ENCODE measurements around the gene NOL8. TPM values are rescaled to one million over a fixed set of nuclear protein-coding genes. Genes with fewer than 3 reads are reported as not detected.
A peak's percentile ranks its signal among the peaks of the same experiment; 100 is the strongest.

NOL8 gene
- total RNA-seq = 10 to 100 TPM; 20.4 to 40.8 (median 21.9) TPM

GRCh38 chr9:92325269-92325990, at the start of gene NOL8, which contains the start of gene CENPP:
Gene NOL8 (minus strand): TSS chr9:92325350. CDS start chr9:92324161, 1,189 bp downstream.
Gene CENPP (plus strand): TSS chr9:92325953.
- H3K4me3 ChIP-seq (ENCODE audit: low read depth, poor library complexity, severe bottlenecking) = peak within 1 kb of the TSS; percentile 68
- 0% methylated on average over 53 to 54 of the region's 55 CpGs for WGBS, 2 donors
- intact Hi-C loops (cut with DNase I; ENCODE audit: low total_unique reads) = loop anchor here (5.0 kb wide), 1 partner anchor 307 kb away; no protein-coding TSS in a partner anchor
- TF ChIP-seq CTCF (IDR thresholded peaks at IDR 0.05) = no peak
- no peak for TF ChIP-seq POLR2A (IDR thresholded peaks at IDR 0.05)
- peak; percentile 86 to 96 for DNase-seq (ENCODE audit: low spot score in 2 of 2)

GRCh38 chr9:92373167-92373566, 48.0 kb upstream of the NOL8 start:
- TF ChIP-seq CTCF (IDR thresholded peaks at IDR 0.05) = no peak
- no peak for TF ChIP-seq POLR2A (IDR thresholded peaks at IDR 0.05)
- DNase-seq (ENCODE audit: low spot score in 2 of 2) = no peak
- WGBS, 2 donors = 97 to 99% methylated on average over 2 of the region's 2 CpGs
- intact Hi-C loops (cut with DNase I; ENCODE audit: low total_unique reads) = no loop called here
- no peak overlapping the region for H3K4me3 ChIP-seq (ENCODE audit: low read depth, poor library complexity, severe bottlenecking)

GRCh38 chr9:92369075-92369474, 43.9 kb upstream of the NOL8 start:
- WGBS, 2 donors = 45 to 57% methylated on average over 2 of the region's 2 CpGs
- no peak overlapping the region for H3K4me3 ChIP-seq (ENCODE audit: low read depth, poor library complexity, severe bottlenecking)
- no peak for TF ChIP-seq CTCF (IDR thresholded peaks at IDR 0.05)
- TF ChIP-seq POLR2A (IDR thresholded peaks at IDR 0.05) = no peak
- DNase-seq (ENCODE audit: low spot score in 2 of 2) = no peak
- intact Hi-C loops (cut with DNase I; ENCODE audit: low total_unique reads) = no loop called here

- intact Hi-C loops (cut with DNase I; ENCODE audit: low total_unique reads) = no loop called here
Measured at GRCh38 chr9:92360083-92360482, 34.9 kb upstream of the NOL8 start.

GRCh38 chr9:92359394-92359995, 34.3 kb upstream of the NOL8 start:
- no peak overlapping the region for H3K4me3 ChIP-seq (ENCODE audit: low read depth, poor library complexity, severe bottlenecking)
- intact Hi-C loops (cut with DNase I; ENCODE audit: low total_unique reads) = no loop called here
- no peak for DNase-seq (ENCODE audit: low spot score in 2 of 2)
- WGBS, 2 donors = 63 to 71% methylated on average over 2 of the region's 2 CpGs
- TF ChIP-seq CTCF (IDR thresholded peaks at IDR 0.05) = no peak
- TF ChIP-seq POLR2A (IDR thresholded peaks at IDR 0.05) = no peak

More at GRCh38 chr9:92360083-92360482, 34.9 kb upstream of the NOL8 start:
- TF ChIP-seq CTCF (IDR thresholded peaks at IDR 0.05) (no peak), POLR2A (IDR thresholded peaks at IDR 0.05) (no peak)
- DNase-seq (ENCODE audit: low spot score in 2 of 2) = no peak
- H3K4me3 ChIP-seq (ENCODE audit: low read depth, poor library complexity, severe bottlenecking) = no peak overlapping the region
- WGBS, 2 donors = 74 to 80% methylated on average over 3 of the region's 3 CpGs
